Astrocyte of the cerebellum (primary cell): ENCODE results near the gene APCS.

Experiments used
- DNase-seq: peaks from one replicate; pipeline ENCODE4 v3.0.0-alpha.2; 2011; ENCODE audit warnings: low read depth
- H3K4me3 ChIP-seq: 2 replicates; pipeline ENCODE4 v1.5.1; 2011; ENCODE audit warnings: mild to moderate bottlenecking, low read depth, low read length, moderate library complexity
- in situ Hi-C: cut with HindIII; loops from 2 replicates; pipeline ENCODE4 v1.10.0; 2017; ENCODE audit warnings: low sequenced_read_pairs
- TF ChIP-seq, protein P1 (sequence below): IDR thresholded peaks from 2 replicates; pipeline ENCODE4 v1.5.1; 2012; ENCODE audit warnings: low read length, low read depth, moderate library complexity, mild to moderate bottlenecking; ENCODE audit errors: missing control alignments

Gene APCS

DNA sequence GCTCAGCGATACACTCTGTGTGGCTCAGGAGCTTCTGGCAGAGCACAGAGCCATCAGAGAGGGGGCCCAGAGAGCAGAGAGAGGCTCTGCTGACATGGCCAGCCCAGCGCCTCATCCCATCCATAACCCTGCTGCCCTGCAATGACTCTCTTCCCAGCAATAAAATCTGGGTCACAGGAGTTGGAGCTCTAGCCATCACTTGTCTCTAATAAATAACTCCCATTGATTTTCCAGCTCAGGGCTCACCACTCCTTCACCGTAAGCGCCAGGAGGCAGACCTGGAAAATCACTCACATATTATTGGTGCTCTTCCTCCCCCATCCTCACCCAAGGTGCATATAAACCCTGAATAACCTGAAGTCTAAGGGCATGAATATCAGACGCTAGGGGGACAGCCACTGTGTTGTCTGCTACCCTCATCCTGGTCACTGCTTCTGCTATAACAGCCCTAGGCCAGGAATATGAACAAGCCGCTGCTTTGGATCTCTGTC lies at the start of gene APCS:
Gene APCS (plus strand): TSS at position 366 of the 491 bp plus-strand sequence. CDS start 96 bp downstream, at position 462.
- no peak for DNase-seq
- TF ChIP-seq, protein P1, sequence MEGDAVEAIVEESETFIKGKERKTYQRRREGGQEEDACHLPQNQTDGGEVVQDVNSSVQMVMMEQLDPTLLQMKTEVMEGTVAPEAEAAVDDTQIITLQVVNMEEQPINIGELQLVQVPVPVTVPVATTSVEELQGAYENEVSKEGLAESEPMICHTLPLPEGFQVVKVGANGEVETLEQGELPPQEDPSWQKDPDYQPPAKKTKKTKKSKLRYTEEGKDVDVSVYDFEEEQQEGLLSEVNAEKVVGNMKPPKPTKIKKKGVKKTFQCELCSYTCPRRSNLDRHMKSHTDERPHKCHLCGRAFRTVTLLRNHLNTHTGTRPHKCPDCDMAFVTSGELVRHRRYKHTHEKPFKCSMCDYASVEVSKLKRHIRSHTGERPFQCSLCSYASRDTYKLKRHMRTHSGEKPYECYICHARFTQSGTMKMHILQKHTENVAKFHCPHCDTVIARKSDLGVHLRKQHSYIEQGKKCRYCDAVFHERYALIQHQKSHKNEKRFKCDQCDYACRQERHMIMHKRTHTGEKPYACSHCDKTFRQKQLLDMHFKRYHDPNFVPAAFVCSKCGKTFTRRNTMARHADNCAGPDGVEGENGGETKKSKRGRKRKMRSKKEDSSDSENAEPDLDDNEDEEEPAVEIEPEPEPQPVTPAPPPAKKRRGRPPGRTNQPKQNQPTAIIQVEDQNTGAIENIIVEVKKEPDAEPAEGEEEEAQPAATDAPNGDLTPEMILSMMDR, result no peak
- no peak within 1 kb of the TSS for H3K4me3 ChIP-seq
- in situ Hi-C loops, result no loop called here

GRCh38 chr1:159548126-159548525 lies 39.5 kb upstream of the APCS start:
- H3K4me3 ChIP-seq, result no peak overlapping the region
- TF ChIP-seq, protein P1, result no peak
- in situ Hi-C loops, result no loop called here
- no peak for DNase-seq

- in situ Hi-C loops, result no loop called here
- no peak for DNase-seq
These were observed 33.4 kb upstream of the APCS start for GRCh38 chr1:159554261-159554660.

GRCh38 chr1:159554696-159555095 lies 32.9 kb upstream of the APCS start:
- TF ChIP-seq, protein P1, result no peak
- no peak overlapping the region for H3K4me3 ChIP-seq
- in situ Hi-C loops, result no loop called here
- no peak for DNase-seq

More at GRCh38 chr1:159554261-159554660, 33.4 kb upstream of the APCS start:
- TF ChIP-seq, protein P1, result no peak
- no peak overlapping the region for H3K4me3 ChIP-seq

- no peak overlapping the region for H3K4me3 ChIP-seq
- in situ Hi-C loops, result no loop called here
- no peak for DNase-seq
- TF ChIP-seq, protein P1, result no peak
These were observed 30.7 kb upstream of the APCS start for GRCh38 chr1:159556931-159557369.

GRCh38 chr1:159560599-159560998 lies 27.0 kb upstream of the APCS start:
- no peak for DNase-seq
- no peak overlapping the region for H3K4me3 ChIP-seq
- TF ChIP-seq, protein P1, result no peak
- in situ Hi-C loops, result no loop called here
